Activated naive CD4-positive, alpha-beta T cell treated with anti-CD3 and anti-CD28 coated beads, Interleukin-2, amount 50 U/mL, for 24 hours (primary cell): ENCODE data around the gene CACNA1I.

Experiments
- H3K27ac Mint-ChIP-seq: one replicate; pipeline ENCODE4 v1.8.0; 2021; ENCODE audit warnings: mild to moderate bottlenecking, mixed read lengths
- H3K27me3 Mint-ChIP-seq: one replicate; pipeline ENCODE4 v1.8.0; 2021; ENCODE audit warnings: mixed read lengths
- H3K36me3 Mint-ChIP-seq: one replicate; pipeline ENCODE4 v1.8.0; 2021; ENCODE audit warnings: mixed read lengths
- H3K4me1 Mint-ChIP-seq: one replicate; pipeline ENCODE4 v1.8.0; 2021; ENCODE audit warnings: mixed read lengths
- H3K4me3 Mint-ChIP-seq: one replicate; pipeline ENCODE4 v1.8.0; 2021; ENCODE audit warnings: mild to moderate bottlenecking, mixed read lengths
- H3K9me3 Mint-ChIP-seq: one replicate; pipeline ENCODE4 v1.8.0; 2021; ENCODE audit warnings: mixed read lengths

The CACNA1I gene

GRCh38 chr22:39617970-39618757 is 47.6 kb downstream of the CACNA1I start:
- Mint-ChIP-seq H3K27me3 (no peaks in the 10 kb centered on the region), H3K4me1 (peaks cover 42% of the 10 kb centered on the region), H3K36me3 (no peaks in the 10 kb centered on the region), H3K27ac (no peak overlapping the region), H3K4me3 (no peak overlapping the region), H3K9me3 (no peaks in the 10 kb centered on the region)

GRCh38 chr22:39618996-39619530 is 48.5 kb downstream of the CACNA1I start:
- no peaks in the 10 kb centered on the region for H3K9me3 Mint-ChIP-seq
- no peaks in the 10 kb centered on the region for H3K36me3 Mint-ChIP-seq
- H3K4me3 Mint-ChIP-seq, result no peak overlapping the region
- peaks cover 35% of the 10 kb centered on the region for H3K4me1 Mint-ChIP-seq
- peak overlapping the region; percentile 36 for H3K27ac Mint-ChIP-seq
- no peaks in the 10 kb centered on the region for H3K27me3 Mint-ChIP-seq

- H3K36me3 Mint-ChIP-seq, result no peaks in the 10 kb centered on the region
- H3K27ac Mint-ChIP-seq, result peak overlapping the region; percentile 25
- H3K27me3 Mint-ChIP-seq, result no peaks in the 10 kb centered on the region
- H3K4me1 Mint-ChIP-seq, result peaks cover 19% of the 10 kb centered on the region
- no peak overlapping the region for H3K4me3 Mint-ChIP-seq
- H3K9me3 Mint-ChIP-seq, result no peaks in the 10 kb centered on the region
Observed at GRCh38 chr22:39620924-39621690, 50.6 kb downstream of the CACNA1I start.

- Mint-ChIP-seq H3K27me3 (no peaks in the 10 kb centered on the region), H3K9me3 (no peaks in the 10 kb centered on the region), H3K36me3 (no peaks in the 10 kb centered on the region), H3K4me1 (peaks cover 16% of the 10 kb centered on the region), H3K27ac (no peak overlapping the region), H3K4me3 (no peak overlapping the region)
Observed at GRCh38 chr22:39621826-39622225, 51.3 kb downstream of the CACNA1I start.

GRCh38 chr22:39622881-39623367 is 52.4 kb downstream of the CACNA1I start:
- Mint-ChIP-seq H3K27ac (no peak overlapping the region), H3K4me1 (peaks cover 10% of the 10 kb centered on the region), H3K4me3 (no peak overlapping the region), H3K9me3 (no peaks in the 10 kb centered on the region), H3K27me3 (no peaks in the 10 kb centered on the region), H3K36me3 (no peaks in the 10 kb centered on the region)

- Mint-ChIP-seq H3K27ac (no peak overlapping the region), H3K4me3 (no peak overlapping the region), H3K9me3 (no peaks in the 10 kb centered on the region), H3K4me1 (peaks cover 5% of the 10 kb centered on the region), H3K27me3 (no peaks in the 10 kb centered on the region), H3K36me3 (no peaks in the 10 kb centered on the region)
Observed at GRCh38 chr22:39623603-39624500, 53.3 kb downstream of the CACNA1I start.

GRCh38 chr22:39624501-39624821 is 53.9 kb downstream of the CACNA1I start:
- Mint-ChIP-seq H3K27ac (no peak overlapping the region), H3K4me3 (no peak overlapping the region), H3K27me3 (no peaks in the 10 kb centered on the region), H3K36me3 (no peaks in the 10 kb centered on the region), H3K4me1 (peaks cover 3% of the 10 kb centered on the region), H3K9me3 (no peaks in the 10 kb centered on the region)

- no peak overlapping the region for H3K4me3 Mint-ChIP-seq
- peaks cover 6% of the 10 kb centered on the region for H3K4me1 Mint-ChIP-seq
- no peaks in the 10 kb centered on the region for H3K27me3 Mint-ChIP-seq
- H3K27ac Mint-ChIP-seq, result no peak overlapping the region
- no peaks in the 10 kb centered on the region for H3K36me3 Mint-ChIP-seq
- H3K9me3 Mint-ChIP-seq, result no peaks in the 10 kb centered on the region
Observed at GRCh38 chr22:39625569-39626537, 55.3 kb downstream of the CACNA1I start.

- no peaks in the 10 kb centered on the region for H3K9me3 Mint-ChIP-seq
- no peak overlapping the region for H3K4me3 Mint-ChIP-seq
- H3K27me3 Mint-ChIP-seq, result no peaks in the 10 kb centered on the region
- H3K36me3 Mint-ChIP-seq, result no peaks in the 10 kb centered on the region
- H3K4me1 Mint-ChIP-seq, result peaks cover 12% of the 10 kb centered on the region
- no peak overlapping the region for H3K27ac Mint-ChIP-seq
Observed at GRCh38 chr22:39627208-39627607, 56.7 kb downstream of the CACNA1I start.

GRCh38 chr22:39627865-39628562 is 57.5 kb downstream of the CACNA1I start:
- H3K36me3 Mint-ChIP-seq, result no peaks in the 10 kb centered on the region
- H3K4me1 Mint-ChIP-seq, result peaks cover 12% of the 10 kb centered on the region
- H3K4me3 Mint-ChIP-seq, result no peak overlapping the region
- no peaks in the 10 kb centered on the region for H3K27me3 Mint-ChIP-seq
- H3K27ac Mint-ChIP-seq, result no peak overlapping the region
- no peaks in the 10 kb centered on the region for H3K9me3 Mint-ChIP-seq

GRCh38 chr22:39628563-39629080 is 58.1 kb downstream of the CACNA1I start:
- Mint-ChIP-seq H3K27ac (no peak overlapping the region), H3K27me3 (no peaks in the 10 kb centered on the region), H3K4me3 (no peak overlapping the region), H3K36me3 (no peaks in the 10 kb centered on the region), H3K4me1 (peaks cover 12% of the 10 kb centered on the region), H3K9me3 (no peaks in the 10 kb centered on the region)

GRCh38 chr22:39629851-39630250 is 59.3 kb downstream of the CACNA1I start:
- Mint-ChIP-seq H3K27me3 (no peaks in the 10 kb centered on the region), H3K4me3 (no peak overlapping the region), H3K9me3 (no peaks in the 10 kb centered on the region), H3K27ac (no peak overlapping the region), H3K36me3 (no peaks in the 10 kb centered on the region), H3K4me1 (peaks cover 12% of the 10 kb centered on the region)

- Mint-ChIP-seq H3K36me3 (no peaks in the 10 kb centered on the region), H3K27ac (no peak overlapping the region), H3K27me3 (no peaks in the 10 kb centered on the region), H3K4me3 (no peak overlapping the region), H3K9me3 (no peaks in the 10 kb centered on the region), H3K4me1 (peaks cover 12% of the 10 kb centered on the region)
Observed at GRCh38 chr22:39630721-39631120, 60.2 kb downstream of the CACNA1I start.
